GM23338 (cell line): ENCODE data around the gene RFX3.

Experiments used
- CREB1 ChIP-seq: fragments of 250-450 bp; sonication (Bioruptor Pico); IDR thresholded peaks from 2 replicates; pipeline ENCODE4 v1.5.0; 2020; ENCODE audit warnings: low read depth, mild to moderate bottlenecking, moderate library complexity
- EZH2 ChIP-seq: fragments of 200-600 bp; sonication (generic); IDR thresholded peaks from one replicate; pipeline ENCODE4 v1.8.0; 2017; ENCODE audit warnings: antibody characterized with exemption, mild to moderate bottlenecking, low read depth; ENCODE audit not compliant: unreplicated experiment
- EZH2phosphoT487 ChIP-seq: fragments of 200-600 bp; sonication (generic); IDR thresholded peaks from one replicate; pipeline ENCODE4 v1.8.1; 2018; ENCODE audit warnings: antibody characterized with exemption; ENCODE audit not compliant: unreplicated experiment
- JUNB ChIP-seq: IDR thresholded peaks from one replicate; pipeline ENCODE4 v1.6.1; 2016; ENCODE audit warnings: antibody characterized with exemption; ENCODE audit not compliant: unreplicated experiment
- POLR2AphosphoS5 ChIP-seq: IDR thresholded peaks from 2 replicates; pipeline ENCODE4 v1.6.1; 2016; ENCODE audit warnings: antibody characterized with exemption, low read depth
- STAT1 ChIP-seq: IDR thresholded peaks from one replicate; pipeline ENCODE4 v1.6.1; 2016; ENCODE audit warnings: antibody characterized with exemption; ENCODE audit not compliant: unreplicated experiment
- ZNF114 ChIP-seq: fragments of 250-450 bp; sonication (Bioruptor Pico); IDR thresholded peaks from 2 replicates; pipeline ENCODE4 v1.5.0; 2020; ENCODE audit warnings: mild to moderate bottlenecking, moderate library complexity
- ZNF331 ChIP-seq: fragments of 250-450 bp; sonication (Bioruptor Pico); IDR thresholded peaks from 2 replicates; pipeline ENCODE4 v1.5.0; 2020; ENCODE audit warnings: low read depth, mild to moderate bottlenecking, moderate library complexity
- TF ChIP-seq, protein P1 (sequence below), 2 experiments: fragments of 200-600 bp in 1 of 2; sonication (generic) in 1 of 2; conservative IDR thresholded peaks; 2 replicates each; pipeline versions ENCODE4 v1.5.1 to v1.6.1; 2016 to 2017; ENCODE audit warnings: antibody characterized with exemption in 2 of 2, low read depth in 2 of 2, mild to moderate bottlenecking in 2 of 2, moderate library complexity in 1 of 2
- TF ChIP-seq, protein P2 (sequence below): IDR thresholded peaks from one replicate; pipeline ENCODE4 v1.6.1; 2018; ENCODE audit warnings: antibody characterized with exemption; ENCODE audit not compliant: unreplicated experiment
- TF ChIP-seq, protein P3 (sequence below): IDR thresholded peaks from 2 replicates; pipeline ENCODE4 v1.6.1; 2016; ENCODE audit warnings: antibody characterized with exemption

DNA sequence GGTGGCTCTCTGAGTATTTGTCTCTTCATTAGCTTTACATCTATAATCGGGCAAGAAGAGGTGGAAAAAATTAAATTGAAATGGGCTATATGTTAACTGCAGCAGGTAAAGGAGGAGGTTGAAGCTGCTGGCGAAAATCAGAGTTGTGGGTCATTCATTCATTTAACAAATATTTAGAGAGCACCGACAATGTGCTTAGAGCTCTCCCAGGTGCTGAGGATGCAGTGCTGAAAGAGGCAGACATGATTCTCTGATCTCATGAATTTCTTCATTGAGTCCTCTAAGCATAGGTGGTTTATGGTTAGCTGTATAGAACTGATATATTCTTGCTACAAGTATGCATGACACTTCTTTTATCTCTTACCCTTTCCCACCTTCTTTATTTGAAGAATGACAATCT lies 243.4 kb downstream of the RFX3 start:
- TF ChIP-seq, protein P1, sequence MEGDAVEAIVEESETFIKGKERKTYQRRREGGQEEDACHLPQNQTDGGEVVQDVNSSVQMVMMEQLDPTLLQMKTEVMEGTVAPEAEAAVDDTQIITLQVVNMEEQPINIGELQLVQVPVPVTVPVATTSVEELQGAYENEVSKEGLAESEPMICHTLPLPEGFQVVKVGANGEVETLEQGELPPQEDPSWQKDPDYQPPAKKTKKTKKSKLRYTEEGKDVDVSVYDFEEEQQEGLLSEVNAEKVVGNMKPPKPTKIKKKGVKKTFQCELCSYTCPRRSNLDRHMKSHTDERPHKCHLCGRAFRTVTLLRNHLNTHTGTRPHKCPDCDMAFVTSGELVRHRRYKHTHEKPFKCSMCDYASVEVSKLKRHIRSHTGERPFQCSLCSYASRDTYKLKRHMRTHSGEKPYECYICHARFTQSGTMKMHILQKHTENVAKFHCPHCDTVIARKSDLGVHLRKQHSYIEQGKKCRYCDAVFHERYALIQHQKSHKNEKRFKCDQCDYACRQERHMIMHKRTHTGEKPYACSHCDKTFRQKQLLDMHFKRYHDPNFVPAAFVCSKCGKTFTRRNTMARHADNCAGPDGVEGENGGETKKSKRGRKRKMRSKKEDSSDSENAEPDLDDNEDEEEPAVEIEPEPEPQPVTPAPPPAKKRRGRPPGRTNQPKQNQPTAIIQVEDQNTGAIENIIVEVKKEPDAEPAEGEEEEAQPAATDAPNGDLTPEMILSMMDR (conservative IDR thresholded peaks at IDR 0.05; ENCODE audit: low read depth in 2 of 2): no peak
- TF ChIP-seq EZH2: no peak
- TF ChIP-seq POLR2AphosphoS5: no peak
- TF ChIP-seq, protein P2, sequence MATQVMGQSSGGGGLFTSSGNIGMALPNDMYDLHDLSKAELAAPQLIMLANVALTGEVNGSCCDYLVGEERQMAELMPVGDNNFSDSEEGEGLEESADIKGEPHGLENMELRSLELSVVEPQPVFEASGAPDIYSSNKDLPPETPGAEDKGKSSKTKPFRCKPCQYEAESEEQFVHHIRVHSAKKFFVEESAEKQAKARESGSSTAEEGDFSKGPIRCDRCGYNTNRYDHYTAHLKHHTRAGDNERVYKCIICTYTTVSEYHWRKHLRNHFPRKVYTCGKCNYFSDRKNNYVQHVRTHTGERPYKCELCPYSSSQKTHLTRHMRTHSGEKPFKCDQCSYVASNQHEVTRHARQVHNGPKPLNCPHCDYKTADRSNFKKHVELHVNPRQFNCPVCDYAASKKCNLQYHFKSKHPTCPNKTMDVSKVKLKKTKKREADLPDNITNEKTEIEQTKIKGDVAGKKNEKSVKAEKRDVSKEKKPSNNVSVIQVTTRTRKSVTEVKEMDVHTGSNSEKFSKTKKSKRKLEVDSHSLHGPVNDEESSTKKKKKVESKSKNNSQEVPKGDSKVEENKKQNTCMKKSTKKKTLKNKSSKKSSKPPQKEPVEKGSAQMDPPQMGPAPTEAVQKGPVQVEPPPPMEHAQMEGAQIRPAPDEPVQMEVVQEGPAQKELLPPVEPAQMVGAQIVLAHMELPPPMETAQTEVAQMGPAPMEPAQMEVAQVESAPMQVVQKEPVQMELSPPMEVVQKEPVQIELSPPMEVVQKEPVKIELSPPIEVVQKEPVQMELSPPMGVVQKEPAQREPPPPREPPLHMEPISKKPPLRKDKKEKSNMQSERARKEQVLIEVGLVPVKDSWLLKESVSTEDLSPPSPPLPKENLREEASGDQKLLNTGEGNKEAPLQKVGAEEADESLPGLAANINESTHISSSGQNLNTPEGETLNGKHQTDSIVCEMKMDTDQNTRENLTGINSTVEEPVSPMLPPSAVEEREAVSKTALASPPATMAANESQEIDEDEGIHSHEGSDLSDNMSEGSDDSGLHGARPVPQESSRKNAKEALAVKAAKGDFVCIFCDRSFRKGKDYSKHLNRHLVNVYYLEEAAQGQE: peak; percentile 49
- TF ChIP-seq JUNB: no peak
- TF ChIP-seq EZH2phosphoT487: no peak
- TF ChIP-seq STAT1: no peak
- no peak for TF ChIP-seq CREB1
- TF ChIP-seq, protein P3, sequence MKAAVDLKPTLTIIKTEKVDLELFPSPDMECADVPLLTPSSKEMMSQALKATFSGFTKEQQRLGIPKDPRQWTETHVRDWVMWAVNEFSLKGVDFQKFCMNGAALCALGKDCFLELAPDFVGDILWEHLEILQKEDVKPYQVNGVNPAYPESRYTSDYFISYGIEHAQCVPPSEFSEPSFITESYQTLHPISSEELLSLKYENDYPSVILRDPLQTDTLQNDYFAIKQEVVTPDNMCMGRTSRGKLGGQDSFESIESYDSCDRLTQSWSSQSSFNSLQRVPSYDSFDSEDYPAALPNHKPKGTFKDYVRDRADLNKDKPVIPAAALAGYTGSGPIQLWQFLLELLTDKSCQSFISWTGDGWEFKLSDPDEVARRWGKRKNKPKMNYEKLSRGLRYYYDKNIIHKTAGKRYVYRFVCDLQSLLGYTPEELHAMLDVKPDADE: no peak
- TF ChIP-seq ZNF331 (CRISPR knock-in tag): no peak
- no peak for TF ChIP-seq ZNF114 (CRISPR knock-in tag)
